ENCODE data around the gene MGAT3.

- TF ChIP-seq FOXK2 (IDR thresholded peaks at IDR 0.05) (no peak), BHLHE40 (IDR thresholded peaks at IDR 0.05; ENCODE audit: borderline replicate concordance) (no peak), FOXM1 (IDR thresholded peaks at IDR 0.05; ENCODE audit: borderline replicate concordance) (no peak), LEF1 (IDR thresholded peaks at IDR 0.05; ENCODE audit: borderline replicate concordance) (no peak), NFRKB (IDR thresholded peaks at IDR 0.05) (no peak), SUZ12 (IDR thresholded peaks at IDR 0.05) (no peak), PKNOX1 (IDR thresholded peaks at IDR 0.05) (no peak), FOXA1 (IDR thresholded peaks at IDR 0.05) (no peak), L3MBTL2 (conservative IDR thresholded peaks at IDR 0.05) (no peak), SP1 (IDR thresholded peaks at IDR 0.05) (no peak), ARNT (IDR thresholded peaks at IDR 0.05) (no peak), TARDBP (IDR thresholded peaks at IDR 0.05) (no peak), ZNF384 (IDR thresholded peaks at IDR 0.05) (no peak), HDGF (IDR thresholded peaks at IDR 0.05; ENCODE audit: borderline replicate concordance) (no peak)
These were observed 17.6 kb upstream of the MGAT3 start for GRCh38 chr22:39439170-39439569.
